WTC11 (cell line): ENCODE data around the gene CRABP2. TPM values are rescaled to one million over a fixed set of nuclear protein-coding genes. Genes with fewer than 3 reads are reported as not detected.

Experiments
- ATAC-seq: fragments of 200-7000 bp; cut with Tn5 transposase; 2 replicates; pipeline ENCODE4 v1.10.0; 2021; ENCODE audit warnings: mild to moderate bottlenecking, moderate library complexity
- CTCF ChIA-PET: fragments of 300-600 bp; sonication (Branson Sonifier 250); formaldehyde crosslinking; loops from one replicate; lab custom pipeline; 2021; ENCODE audit warnings: antibody characterized with exemption; lab: Charles Lee
- POLR2A ChIA-PET: fragments of 350-600 bp; sonication (Branson Sonifier 250); formaldehyde crosslinking; loops from one replicate; lab custom pipeline; 2021; ENCODE audit warnings: antibody characterized with exemption; lab: Charles Lee
- DNase-seq: peaks from one replicate; pipeline ENCODE4 v3.0.0; 2021; ENCODE audit warnings: low spot score
- H3K27ac Mint-ChIP-seq: 2 replicates; pipeline ENCODE4 v1.8.0; 2021; ENCODE audit warnings: mixed read lengths
- H3K27me3 Mint-ChIP-seq: 2 replicates; pipeline ENCODE4 v1.8.0; 2021; ENCODE audit warnings: low read depth, mild to moderate bottlenecking, moderate library complexity, mixed read lengths
- H3K36me3 Mint-ChIP-seq: 2 replicates; pipeline ENCODE4 v1.8.0; 2021; ENCODE audit warnings: mixed read lengths
- H3K4me1 Mint-ChIP-seq: 2 replicates; pipeline ENCODE4 v1.8.0; 2022; ENCODE audit warnings: mixed read lengths
- H3K4me3 Mint-ChIP-seq: 2 replicates; pipeline ENCODE4 v1.8.0; 2021; ENCODE audit warnings: mild to moderate bottlenecking, moderate library complexity, mixed read lengths
- H3K9me3 Mint-ChIP-seq: 2 replicates; pipeline ENCODE4 v1.8.0; 2021; ENCODE audit warnings: mixed read lengths
- AFF4 ChIP-seq: sonication (generic); formaldehyde crosslinking; IDR thresholded peaks from 2 replicates; pipeline ENCODE4 v1.8.1; 2023; ENCODE audit warnings: mild to moderate bottlenecking, missing genetic modification reagents, borderline replicate concordance
- AR ChIP-seq: fragments of 250-450 bp; sonication (Bioruptor Pico); IDR thresholded peaks from 2 replicates; pipeline ENCODE4 v1.9.0; 2021; ENCODE audit warnings: mild to moderate bottlenecking
- ATF3 ChIP-seq: sonication (generic); formaldehyde crosslinking; conservative IDR thresholded peaks from 2 replicates; pipeline ENCODE4 v1.8.1; 2022; ENCODE audit warnings: mild to moderate bottlenecking, missing genetic modification reagents
- EMX1 ChIP-seq: fragments of 250-450 bp; sonication (Bioruptor Pico); IDR thresholded peaks from 2 replicates; pipeline ENCODE4 v1.8.0; 2021; ENCODE audit warnings: mild to moderate bottlenecking
- FOXJ3 ChIP-seq: sonication (generic); formaldehyde crosslinking; IDR thresholded peaks from 2 replicates; pipeline ENCODE4 v1.9.0; 2021; ENCODE audit warnings: missing genetic modification reagents, mild to moderate bottlenecking, borderline replicate concordance
- FOXK1 ChIP-seq: sonication (generic); formaldehyde crosslinking; IDR thresholded peaks from 2 replicates; pipeline ENCODE4 v1.8.0; 2022; ENCODE audit warnings: mild to moderate bottlenecking, moderate library complexity, missing genetic modification reagents
- GABPB1 ChIP-seq: sonication (generic); formaldehyde crosslinking; IDR thresholded peaks from 2 replicates; pipeline ENCODE4 v1.8.1; 2023; ENCODE audit warnings: mild to moderate bottlenecking, missing genetic modification reagents
- GRHL2 ChIP-seq: fragments of 250-450 bp; sonication (Bioruptor Pico); IDR thresholded peaks from 2 replicates; pipeline ENCODE4 v1.8.0; 2022; ENCODE audit warnings: mild to moderate bottlenecking, moderate library complexity; ENCODE audit not compliant: insufficient replicate concordance, severe bottlenecking
- HMGA2 ChIP-seq: fragments of 250-450 bp; sonication (Bioruptor Pico); IDR thresholded peaks from 2 replicates; pipeline ENCODE4 v1.4.0; 2021; ENCODE audit warnings: mild to moderate bottlenecking, moderate library complexity
- JAZF1 ChIP-seq: fragments of 250-450 bp; sonication (Bioruptor Pico); IDR thresholded peaks from 2 replicates; pipeline ENCODE4 v1.9.0; 2021; ENCODE audit warnings: moderate library complexity, mild to moderate bottlenecking, inconsistent platforms
- KAT7 ChIP-seq: sonication (generic); formaldehyde crosslinking; IDR thresholded peaks from 2 replicates; pipeline ENCODE4 v1.8.1; 2023; ENCODE audit warnings: missing genetic modification reagents, mild to moderate bottlenecking, borderline replicate concordance
- NR1H2 ChIP-seq: sonication (generic); formaldehyde crosslinking; IDR thresholded peaks from 2 replicates; pipeline ENCODE4 v1.9.0; 2021; ENCODE audit warnings: mild to moderate bottlenecking, moderate library complexity, missing genetic modification reagents
- RELA ChIP-seq: sonication (generic); formaldehyde crosslinking; IDR thresholded peaks from 2 replicates; pipeline ENCODE4 v1.8.1; 2022; ENCODE audit warnings: missing genetic modification reagents, mild to moderate bottlenecking, borderline replicate concordance
- SMAD3 ChIP-seq: sonication (generic); formaldehyde crosslinking; IDR thresholded peaks from 2 replicates; pipeline ENCODE4 v1.8.0; 2022; ENCODE audit warnings: missing genetic modification reagents, mild to moderate bottlenecking, borderline replicate concordance
- TP53 ChIP-seq: sonication (generic); formaldehyde crosslinking; IDR thresholded peaks from 2 replicates; pipeline ENCODE4 v1.8.1; 2023; ENCODE audit warnings: mild to moderate bottlenecking, missing genetic modification reagents
- ZBTB21 ChIP-seq: sonication (generic); formaldehyde crosslinking; IDR thresholded peaks from 2 replicates; pipeline ENCODE4 v1.8.1; 2023; ENCODE audit warnings: mild to moderate bottlenecking, missing genetic modification reagents, borderline replicate concordance
- ZBTB43 ChIP-seq: sonication (generic); formaldehyde crosslinking; IDR thresholded peaks from 2 replicates; pipeline ENCODE4 v1.8.1; 2023; ENCODE audit warnings: mild to moderate bottlenecking, missing genetic modification reagents
- ZNF138 ChIP-seq: sonication (generic); formaldehyde crosslinking; conservative IDR thresholded peaks from 2 replicates; pipeline ENCODE4 v1.8.1; 2022; ENCODE audit warnings: mild to moderate bottlenecking, moderate library complexity, missing genetic modification reagents
- ZNF281 ChIP-seq: sonication (generic); formaldehyde crosslinking; IDR thresholded peaks from 2 replicates; pipeline ENCODE4 v1.8.0; 2023; ENCODE audit warnings: mild to moderate bottlenecking, missing genetic modification reagents
- ZNF396 ChIP-seq: fragments of 250-450 bp; sonication (Bioruptor Pico); IDR thresholded peaks from 2 replicates; pipeline ENCODE4 v1.8.0; 2021; ENCODE audit warnings: mild to moderate bottlenecking, moderate library complexity, borderline replicate concordance
- ZNF425 ChIP-seq: fragments of 250-450 bp; sonication (Bioruptor Pico); conservative IDR thresholded peaks from 2 replicates; pipeline ENCODE4 v1.9.0; 2021; ENCODE audit warnings: mild to moderate bottlenecking
- total RNA-seq: library from RNA; stranded (reverse); gene quantifications from 3 replicates; pipeline ENCODE4 v1.2.3, GENCODE V29; 2021

Gene CRABP2
- total RNA-seq, 1 experiment from 2014 or later, result 135 TPM

- Mint-ChIP-seq H3K27ac (no peak overlapping the region), H3K27me3 (peaks cover 28% of the 10 kb centered on the region), H3K36me3 (no peaks in the 10 kb centered on the region), H3K4me3 (no peak overlapping the region), H3K9me3 (no peaks in the 10 kb centered on the region), H3K4me1 (peaks cover 37% of the 10 kb centered on the region)
- CTCF ChIA-PET, result interaction anchor here (1.0 to 17.1 kb wide), 19 partner anchors 8 to 246 kb away, joined by 3 to 1553 read pairs (median 9); partner anchors contain the start of genes BCAN, CRABP2, HAPLN2 and ISG20L2
- POLR2A ChIA-PET, result interaction anchor here (1.1 to 1.3 kb wide), 2 partner anchors 13 to 25 kb away, joined by 3 read pairs; no protein-coding TSS in a partner anchor
- ATAC-seq (no peak), DNase-seq (no peak)
- TF ChIP-seq FOXJ3 (CRISPR knock-in tag) (no peak), HMGA2 (CRISPR knock-in tag) (no peak), JAZF1 (no peak), ZBTB21 (CRISPR knock-in tag) (no peak), ZBTB43 (CRISPR knock-in tag) (no peak), TP53 (CRISPR knock-in tag) (no peak), FOXK1 (no peak)
Measured at GRCh38 chr1:156681196-156681960, 24.0 kb downstream of the CRABP2 start.

GRCh38 chr1:156680056-156680455 is 25.3 kb downstream of the CRABP2 start:
- ChIA-PET CTCF (interaction anchor here (1.1 to 17.1 kb wide), 7 partner anchors 11 to 53 kb away, joined by 3 to 1553 read pairs (median 22); partner anchors contain the start of genes BCAN and CRABP2), POLR2A (interaction anchor here (1.3 kb wide), 1 partner anchor 26 kb away, joined by 3 read pairs; no protein-coding TSS in a partner anchor)
- Mint-ChIP-seq H3K36me3 (no peaks in the 10 kb centered on the region), H3K4me1 (peaks cover 48% of the 10 kb centered on the region), H3K9me3 (no peaks in the 10 kb centered on the region), H3K27ac (no peak overlapping the region), H3K4me3 (no peak overlapping the region), H3K27me3 (peaks cover 34% of the 10 kb centered on the region)
- ATAC-seq (no peak), DNase-seq (no peak)
- TF ChIP-seq SMAD3 (CRISPR knock-in tag) (no peak), AFF4 (CRISPR knock-in tag) (no peak), ZNF396 (CRISPR knock-in tag) (no peak), RELA (no peak), GABPB1 (no peak), AR (CRISPR knock-in tag) (no peak), KAT7 (no peak), GRHL2 (CRISPR knock-in tag) (no peak), ZNF281 (CRISPR knock-in tag) (no peak), ATF3 (no peak), ZNF425 (CRISPR knock-in tag) (no peak), NR1H2 (CRISPR knock-in tag) (no peak), TP53 (CRISPR knock-in tag) (no peak), EMX1 (no peak), ZNF138 (CRISPR knock-in tag) (no peak)
